Stimulated activated CD4-positive, alpha-beta T cell treated with anti-CD3 and anti-CD28 coated beads, Interleukin-12 subunit alpha, Interleukin-12 subunit beta, amount 100 ng/mL, for 48 hours (primary cell): Measurements from ENCODE around the gene DHX30.

ENCODE experiments used
- DNase-seq, 3 donors: peaks; one replicate each; pipeline ENCODE4 v3.0.0-alpha.2; 2020; ENCODE audit warnings: low read depth in 2 of 3, low spot score in 1 of 3

The DHX30 gene

DNA sequence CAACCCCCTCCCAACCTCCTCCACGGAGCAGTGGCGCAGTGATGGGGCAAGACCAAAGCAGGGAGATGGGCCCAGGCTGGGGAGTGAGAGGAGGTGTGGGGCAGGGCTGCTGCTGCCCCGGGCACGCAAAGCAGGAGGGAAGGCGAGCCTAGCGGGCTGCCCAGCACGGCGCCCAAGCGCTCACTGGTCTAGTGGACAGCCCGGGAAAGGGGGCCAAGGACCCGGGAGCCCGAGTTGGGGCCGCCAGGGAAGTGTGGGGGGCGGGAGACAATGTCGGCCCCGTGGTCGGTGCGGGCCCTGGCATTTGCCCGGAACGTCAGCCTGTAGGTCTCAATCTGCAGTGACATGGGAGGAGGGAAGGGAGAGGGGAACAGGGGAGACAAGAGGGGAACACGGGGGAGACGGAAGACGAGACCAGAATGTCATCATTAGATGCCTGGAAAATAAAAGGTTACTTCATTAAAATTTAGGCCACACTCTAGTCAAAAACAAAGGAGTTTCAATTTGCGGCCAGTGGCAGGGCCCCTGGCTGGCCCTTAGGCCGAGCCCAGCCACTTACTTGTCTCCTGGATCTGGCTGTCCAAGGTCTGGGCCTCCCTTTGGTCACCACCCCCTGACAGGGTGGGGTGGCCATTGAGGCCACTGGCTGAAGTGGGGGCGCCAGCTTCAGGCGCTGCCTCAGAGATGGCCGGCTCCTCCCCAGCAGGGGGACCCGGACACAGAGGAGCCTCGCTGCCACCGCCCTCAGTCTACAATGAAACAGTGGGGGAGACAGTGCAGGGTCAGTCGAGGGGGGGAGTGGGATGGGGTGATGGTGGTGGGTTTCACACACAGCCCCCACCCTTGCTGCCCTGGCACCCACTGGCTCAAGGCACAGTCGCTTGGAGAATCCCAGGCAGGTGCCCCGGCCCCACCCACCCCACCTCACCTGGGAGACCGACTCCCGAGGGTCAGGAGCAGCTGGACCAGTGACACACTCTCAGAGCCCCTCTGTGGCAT is 50.0 kb downstream of the DHX30 start:
- no peak for DNase-seq

DNA sequence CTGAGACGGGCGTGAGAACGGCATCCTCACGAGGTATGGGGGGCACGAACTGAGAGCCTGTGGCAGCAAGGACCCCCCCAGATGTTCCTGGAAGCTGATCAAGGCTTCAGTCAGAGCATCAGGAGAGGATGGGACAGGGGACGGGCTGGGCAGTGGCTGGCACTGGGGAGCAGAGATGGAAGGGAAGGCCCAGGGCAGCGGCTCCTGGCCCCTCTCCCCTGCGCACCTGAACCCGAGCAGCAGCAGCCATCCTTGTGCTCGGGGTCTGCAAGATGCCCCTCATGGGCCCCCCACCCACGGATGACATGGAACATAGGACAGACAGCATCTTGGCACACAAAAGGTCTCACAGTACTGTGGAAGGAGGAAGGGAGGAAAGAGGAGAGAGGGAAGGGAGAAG is 51.3 kb downstream of the DHX30 start:
- no peak for DNase-seq

DNA sequence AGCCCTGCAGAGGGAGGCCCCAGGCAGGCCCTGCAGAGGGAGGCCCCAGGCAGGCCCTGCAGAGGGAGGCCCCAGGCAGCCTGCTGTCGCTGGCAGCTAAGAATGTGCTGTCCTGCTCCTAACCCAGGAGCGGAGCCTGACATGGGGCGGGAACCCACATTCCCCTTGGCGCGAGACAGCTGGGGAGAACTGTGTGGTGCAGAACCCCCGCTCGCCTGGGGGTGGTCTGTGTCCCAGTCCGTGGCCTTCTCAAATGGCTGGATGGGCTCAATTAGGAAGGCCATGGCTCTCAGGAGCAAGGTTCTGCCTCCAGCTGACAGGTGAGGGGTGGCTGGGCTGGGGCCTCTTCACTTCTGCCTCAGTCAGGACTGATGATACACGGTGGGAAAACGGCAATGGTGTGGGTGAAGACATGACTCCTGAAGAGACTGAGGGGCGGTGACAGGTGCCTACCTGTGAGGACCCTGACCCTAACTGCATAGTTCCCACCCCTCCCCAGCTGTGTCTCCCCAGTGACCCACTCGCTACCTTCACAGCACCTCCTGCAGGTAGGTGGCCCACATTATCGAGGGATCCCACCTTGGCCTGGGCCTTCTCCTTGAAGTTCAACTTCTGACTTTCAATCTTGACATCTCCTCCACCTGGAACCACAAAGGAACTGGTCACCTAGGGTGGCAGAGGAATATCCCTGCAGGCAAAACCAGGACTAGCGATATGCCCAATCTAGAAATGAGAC is 52.0 kb downstream of the DHX30 start:
- no peak for DNase-seq

DNA sequence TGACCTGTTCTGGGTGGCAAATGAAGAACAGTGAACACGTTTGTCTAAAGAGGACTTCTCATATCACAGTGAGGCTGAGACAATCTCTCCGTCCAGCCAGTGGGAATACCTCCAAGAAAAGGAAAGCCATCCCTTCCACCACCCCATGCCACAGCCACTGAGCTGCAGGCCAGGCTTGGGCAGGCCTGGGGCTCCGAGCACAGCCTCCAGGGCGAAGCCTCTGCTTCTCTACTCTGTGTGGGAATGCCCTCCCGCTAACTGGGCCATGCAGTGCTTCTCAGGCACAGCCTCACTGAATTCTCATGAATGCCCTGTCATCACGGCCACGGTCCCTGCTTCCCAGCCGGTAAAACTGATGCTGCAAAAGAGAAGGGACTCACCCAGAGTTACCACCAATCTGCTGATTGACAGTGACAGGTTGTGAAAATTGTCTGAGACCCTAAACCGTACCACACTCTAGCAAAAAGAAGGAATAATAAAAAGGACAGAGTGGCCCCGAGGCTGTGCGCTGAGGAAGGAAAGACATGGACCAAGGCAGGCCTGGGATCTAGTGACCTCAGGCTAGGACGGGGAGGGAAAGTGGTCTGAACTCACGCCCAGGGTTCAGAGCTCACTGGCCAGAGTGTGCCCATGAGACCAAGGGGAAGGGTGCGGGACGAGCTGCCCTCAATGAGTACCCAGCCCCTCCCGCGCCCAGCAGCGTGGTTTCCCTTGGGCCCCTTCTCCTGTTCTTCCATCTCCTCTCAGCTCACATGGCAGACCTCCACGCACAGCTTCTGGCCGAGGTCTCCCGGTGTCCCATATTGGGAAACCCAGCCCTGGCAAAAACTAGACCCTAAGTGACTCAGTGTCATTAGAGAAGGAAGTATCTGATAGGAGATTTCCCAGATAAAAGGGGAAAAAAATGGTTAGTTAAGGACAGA is 52.8 kb downstream of the DHX30 start:
- no peak for DNase-seq

DNA sequence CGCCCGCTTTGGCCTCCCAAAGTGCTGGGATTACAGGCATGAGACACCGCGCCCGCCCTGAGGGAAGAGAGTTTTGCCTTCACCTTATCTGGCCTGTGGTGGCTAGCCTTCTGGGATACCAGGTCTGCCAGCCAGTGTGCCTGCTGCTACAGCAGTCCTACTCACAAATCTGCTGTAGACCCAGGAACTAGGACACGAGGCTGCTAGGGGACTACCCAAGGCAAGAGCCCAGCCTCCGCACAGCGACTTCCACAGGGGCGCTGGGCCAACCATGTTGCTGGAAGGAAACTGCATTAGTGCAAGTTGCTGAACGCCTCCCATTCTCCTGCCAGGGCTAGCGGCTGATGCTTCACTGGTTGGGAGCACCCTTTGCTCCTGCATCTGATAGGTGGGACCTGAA is 53.7 kb downstream of the DHX30 start:
- DNase-seq: no peak

DNA sequence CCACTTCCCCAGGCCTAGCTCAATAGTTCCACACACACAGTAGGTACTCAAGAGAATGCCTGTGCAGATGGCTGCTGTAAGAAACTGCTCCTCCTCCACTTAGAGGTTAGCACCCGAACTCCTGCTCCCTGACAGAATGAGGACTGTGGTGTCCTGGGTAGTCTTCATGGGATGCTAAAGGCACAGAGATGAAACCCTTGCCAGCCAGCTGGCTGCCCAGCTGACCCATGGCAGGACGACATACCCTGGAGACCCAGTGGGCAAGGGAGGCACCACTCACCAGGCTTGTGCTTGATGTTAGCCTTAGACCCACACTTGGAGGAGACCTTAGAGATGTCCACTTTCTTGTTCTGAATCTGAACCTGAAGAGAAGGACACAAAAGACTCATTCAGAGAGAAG is 54.2 kb downstream of the DHX30 start:
- DNase-seq: no peak

DNA sequence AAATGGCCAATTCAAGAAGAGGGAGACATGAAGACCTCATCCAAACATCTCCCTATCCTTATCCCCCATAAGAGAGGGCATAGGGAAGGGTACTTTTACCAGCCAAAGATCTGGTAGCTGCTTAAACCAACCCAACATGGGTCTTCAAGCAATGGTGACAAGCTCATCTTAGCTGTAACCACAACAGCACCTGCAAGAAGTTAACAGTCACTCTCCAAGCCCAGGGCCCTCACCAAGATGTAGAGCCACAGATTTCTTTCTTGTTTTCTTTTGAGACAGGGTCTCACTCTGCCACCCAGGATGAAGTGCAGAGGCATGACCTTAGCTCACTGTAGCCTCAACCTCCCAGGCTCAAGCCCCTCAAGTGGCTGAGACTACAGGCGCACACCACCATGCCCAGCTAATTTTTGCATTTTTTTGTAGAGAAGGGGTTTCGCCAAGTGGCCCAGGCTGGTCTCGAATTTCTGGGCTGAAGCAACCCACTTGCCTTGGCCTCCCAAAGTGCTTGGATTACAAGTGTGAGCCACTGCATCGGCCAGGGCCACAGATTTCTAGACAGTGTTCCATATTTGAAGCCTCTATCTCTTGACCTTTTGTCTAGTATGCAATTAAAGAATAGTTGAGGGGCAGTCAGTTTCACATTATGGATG is 57.1 kb downstream of the DHX30 start:
- DNase-seq: no peak

DNA sequence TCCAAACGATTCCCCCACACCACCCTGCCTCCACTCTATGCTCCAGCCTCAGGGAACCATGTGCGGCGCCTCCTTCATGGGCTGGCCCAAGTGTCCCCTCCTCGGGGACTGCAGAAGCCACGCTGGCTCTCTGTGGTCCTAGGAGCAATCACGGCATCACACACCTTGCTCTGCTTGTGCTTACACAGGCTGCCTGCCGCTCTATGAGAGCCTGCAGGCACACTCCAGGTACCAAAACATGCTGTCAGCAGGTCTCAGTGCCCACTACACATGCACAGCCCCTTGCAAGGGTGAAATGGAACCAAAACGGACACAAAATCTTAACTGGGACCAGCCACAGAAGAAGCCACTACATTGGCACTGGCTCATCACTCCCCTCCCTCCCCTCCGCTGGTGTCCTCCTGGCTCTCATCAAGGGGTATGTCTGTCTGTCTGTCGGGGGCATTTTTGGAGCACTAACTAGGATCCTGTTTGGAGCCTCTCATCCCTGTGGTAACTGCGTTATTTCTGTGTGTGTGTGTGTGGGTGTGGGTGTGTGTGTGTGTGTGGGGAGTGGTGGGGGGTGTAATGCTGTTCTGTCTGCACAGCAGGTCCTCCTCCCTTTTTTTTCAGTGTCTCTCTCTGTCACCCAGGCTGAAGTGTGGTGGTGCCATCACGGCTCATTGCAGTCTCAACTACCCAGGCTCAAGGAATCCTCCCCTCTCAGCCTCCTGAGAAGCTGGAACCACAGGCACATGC is 60.6 kb downstream of the DHX30 start:
- no peak for DNase-seq

DNA sequence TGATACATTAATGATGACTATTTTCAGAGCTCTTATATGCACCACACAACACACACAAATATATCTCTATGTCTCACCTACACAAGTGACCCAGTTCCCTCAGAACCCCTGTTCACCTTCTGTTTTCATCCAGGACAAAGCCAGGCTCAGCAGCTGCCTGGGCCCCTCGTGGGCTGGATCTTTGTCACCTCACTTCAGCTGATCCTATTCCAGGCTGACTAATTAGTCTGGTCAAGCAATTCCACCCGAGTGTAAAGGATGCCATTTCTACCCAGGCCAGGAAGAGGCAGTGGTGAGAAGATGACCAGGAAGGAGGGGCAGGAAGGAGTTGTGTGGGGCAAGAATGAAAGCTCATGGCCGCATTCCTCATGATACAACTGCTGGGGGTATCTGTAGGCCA is 62.3 kb downstream of the DHX30 start:
- DNase-seq: no peak

DNA sequence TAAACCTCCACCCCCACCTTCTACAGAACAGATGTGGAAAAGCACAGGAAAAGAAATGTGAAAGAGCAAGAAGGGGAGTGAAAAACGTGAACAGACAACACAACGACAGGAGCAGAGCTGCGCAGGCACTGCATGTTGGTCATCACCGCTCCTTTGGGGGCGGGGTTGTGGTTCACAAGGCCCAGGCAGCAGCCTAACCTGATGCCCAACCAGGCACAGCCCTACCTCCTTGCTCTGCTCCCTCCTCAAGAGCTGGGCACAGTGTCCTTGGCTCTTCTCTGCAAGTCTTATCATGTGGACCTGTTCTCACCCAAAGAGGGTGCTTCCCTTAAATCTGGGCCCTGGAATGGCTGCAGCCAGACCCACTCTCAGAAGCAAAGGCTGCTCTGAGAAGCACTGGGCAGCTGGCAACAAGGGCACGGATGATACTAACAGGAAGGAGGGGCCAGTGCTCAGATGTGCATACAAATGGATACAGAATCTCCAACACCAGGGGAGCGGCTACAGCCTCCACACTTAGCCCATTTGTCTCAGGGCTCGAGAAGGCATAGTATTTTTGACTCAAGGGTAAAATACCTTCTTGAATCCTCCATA is 64.6 kb downstream of the DHX30 start:
- no peak for DNase-seq

DNA sequence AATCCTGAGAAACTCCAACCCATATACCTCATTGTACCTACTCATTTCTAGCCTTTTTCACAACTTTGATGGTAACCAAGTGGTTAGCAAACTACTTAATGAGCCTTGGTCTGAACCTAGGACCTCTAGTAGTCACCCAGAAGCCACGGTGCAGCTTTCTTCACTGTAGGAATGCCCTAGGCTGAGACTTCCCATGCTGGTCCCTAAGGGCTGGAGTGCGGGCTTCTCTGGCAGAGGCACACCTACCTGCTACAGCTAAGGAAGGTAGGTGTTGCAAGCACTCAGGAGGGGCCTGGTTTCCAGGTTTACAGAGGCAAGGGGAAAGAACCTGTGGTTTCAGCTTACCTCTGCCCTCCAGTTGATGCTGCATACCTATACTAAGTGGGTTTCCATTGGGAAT is 65.4 kb downstream of the DHX30 start:
- DNase-seq: no peak

DNA sequence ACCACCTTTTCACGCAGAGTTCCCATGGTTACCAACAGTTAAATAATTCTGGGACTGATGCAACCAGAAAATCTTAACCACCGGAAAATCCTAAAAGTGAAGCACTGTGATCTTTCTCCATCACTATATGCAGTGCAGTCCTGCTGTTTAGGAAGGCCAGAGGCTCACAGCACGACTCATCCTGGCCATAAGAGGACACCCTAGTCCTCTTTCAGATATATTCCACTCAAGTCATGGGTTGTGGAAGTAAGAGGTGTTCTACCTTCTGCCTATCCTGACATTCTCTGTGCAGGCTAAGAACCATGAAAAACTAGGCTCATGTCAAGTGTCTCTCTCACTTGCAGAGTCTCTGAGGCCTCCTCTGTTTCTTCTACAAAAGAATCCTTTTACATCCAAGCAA is 67.2 kb downstream of the DHX30 start:
- DNase-seq: no peak

DNA sequence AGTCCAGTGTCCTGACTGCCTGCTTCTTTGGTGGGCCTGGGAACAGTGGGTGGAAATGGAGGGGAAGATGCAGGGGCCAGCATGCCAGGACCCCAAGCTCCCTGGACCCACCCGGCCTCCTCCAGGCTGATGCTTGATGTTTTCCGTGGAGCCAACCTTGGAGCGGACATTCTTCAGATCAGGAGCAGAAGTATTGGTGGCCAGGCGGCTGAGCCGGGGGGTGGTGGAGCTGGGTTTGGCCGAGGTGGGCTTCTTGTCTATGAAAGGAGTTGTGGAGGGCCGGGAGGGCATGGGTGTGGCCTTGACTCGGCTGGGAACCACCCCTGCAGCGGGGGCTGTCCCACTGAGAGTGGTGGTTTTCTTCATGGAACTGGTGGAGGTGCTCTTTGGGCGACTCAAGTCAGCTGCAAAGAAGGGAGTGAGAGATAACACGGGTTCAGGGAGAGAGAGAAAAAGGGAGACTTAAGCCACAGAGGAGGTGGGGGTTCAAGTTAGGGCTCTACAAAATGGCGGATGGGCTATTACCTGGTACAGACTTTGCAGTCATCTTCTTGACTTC is 67.8 kb downstream of the DHX30 start:
- no peak for DNase-seq

DNA sequence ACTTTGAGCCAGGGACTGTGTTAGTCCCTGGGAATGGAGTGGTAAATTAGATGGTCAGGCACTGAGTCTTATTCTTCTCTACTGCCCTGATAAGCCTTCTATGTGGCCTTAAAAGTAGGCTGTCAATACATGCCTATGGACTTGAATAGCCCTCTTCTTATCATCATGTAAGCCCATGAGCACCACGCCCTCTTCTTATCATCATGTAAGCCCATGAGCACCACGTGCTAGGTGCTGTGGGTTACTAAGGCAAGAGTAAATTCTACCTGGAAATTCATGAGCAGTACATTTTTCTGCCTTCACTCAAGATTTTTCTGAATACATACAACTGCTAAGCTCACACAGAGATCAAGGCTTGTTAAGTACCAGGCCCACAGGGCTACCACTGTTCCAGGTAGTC is 68.5 kb downstream of the DHX30 start:
- no peak for DNase-seq

DNA sequence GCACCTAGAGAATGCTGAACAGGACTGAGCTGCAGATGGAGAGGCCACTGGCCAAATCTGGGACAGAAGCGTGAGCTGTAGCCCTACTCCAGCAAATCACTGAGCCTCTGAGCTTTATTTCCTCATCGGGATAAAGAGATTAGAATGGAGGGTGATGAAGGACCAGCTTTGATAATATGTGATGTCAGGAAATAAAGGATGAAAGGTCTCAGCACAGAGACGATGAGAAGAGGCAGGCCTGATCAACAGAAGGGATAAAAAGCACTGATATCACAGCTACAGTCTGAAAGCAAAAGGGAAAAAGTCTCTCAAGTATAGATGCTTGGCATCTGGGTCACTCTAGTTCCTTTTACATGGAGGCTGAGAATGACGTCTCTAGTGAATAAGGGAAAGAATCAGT is 70.0 kb downstream of the DHX30 start:
- no peak for DNase-seq

DNA sequence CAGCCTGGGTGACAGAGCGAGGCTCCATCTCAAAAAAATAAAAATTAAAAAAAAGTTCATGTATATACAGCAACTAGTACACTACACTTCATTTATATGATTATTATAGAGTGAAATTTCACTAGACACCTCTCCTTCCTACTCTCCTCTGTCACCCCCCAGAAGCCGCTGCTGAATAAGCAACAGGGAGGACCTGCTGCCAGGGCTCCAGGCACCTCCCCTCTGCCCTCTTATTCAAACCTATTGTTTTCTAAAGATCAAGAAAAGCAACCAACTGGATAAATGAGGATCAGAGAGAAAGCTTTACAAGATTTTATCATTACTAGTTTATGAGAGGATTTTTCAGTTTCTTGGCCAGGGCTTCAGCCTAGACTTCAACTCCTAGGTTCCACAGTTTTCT is 71.5 kb downstream of the DHX30 start:
- no peak for DNase-seq

DNA sequence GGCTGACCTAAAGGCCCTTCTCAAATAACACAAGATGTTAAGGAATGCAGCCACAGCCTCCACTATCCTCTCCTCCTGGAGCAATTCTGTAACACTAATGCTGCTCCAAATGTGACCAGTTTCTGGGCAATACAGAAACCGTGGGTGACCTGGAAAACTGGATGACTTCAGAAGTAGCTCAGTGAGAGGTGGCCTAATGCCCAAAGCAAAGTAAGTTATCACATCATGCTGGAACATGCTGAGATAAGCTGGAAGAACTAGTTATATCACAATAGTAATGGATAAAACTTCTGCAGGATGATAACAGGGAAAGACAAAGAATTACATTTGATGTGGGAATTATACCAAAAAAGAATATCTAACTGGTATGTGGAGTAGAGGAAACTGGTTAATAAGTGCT is 72.0 kb downstream of the DHX30 start:
- no peak for DNase-seq

DNA sequence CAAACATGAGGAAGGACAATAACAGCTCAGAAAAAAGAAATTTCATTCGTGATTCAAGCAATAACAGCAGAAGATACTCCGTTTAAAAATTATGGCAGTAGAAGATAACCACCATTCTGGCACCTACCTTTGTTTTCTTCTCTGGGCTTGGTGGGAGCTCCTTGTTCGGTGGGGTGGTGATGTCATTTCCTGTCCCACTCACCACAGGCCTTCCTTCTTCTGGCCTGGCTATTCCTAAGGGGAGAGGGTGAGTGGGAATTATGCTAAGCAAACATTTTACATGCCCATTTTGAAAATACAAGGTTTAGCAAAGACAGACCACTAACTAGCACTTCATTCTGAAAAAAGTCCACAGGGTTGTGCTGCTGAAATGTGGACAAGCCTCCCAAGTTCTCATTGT is 74.4 kb downstream of the DHX30 start:
- DNase-seq: no peak

DNA sequence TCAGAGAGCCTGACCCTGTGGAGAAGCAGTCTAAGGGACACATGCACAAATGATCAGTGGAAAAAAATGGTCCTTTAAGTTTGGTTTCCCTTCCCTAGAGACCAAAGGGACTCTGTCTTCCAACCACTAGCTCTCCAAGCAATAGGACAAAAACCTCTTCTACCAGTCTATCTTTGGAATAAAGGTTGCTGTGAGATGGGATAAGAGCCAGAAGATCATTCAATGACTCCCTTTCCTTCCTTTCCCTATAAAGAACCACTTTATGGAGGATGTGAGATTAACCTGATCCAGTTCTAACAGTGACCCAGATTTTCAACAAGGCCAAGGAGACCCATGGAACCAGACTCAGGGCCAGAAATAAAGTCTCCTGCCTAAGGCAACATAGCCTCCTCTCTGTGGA is 74.8 kb downstream of the DHX30 start:
- DNase-seq: no peak
